ENCODE measurements around the gene MYO10.

DNA sequence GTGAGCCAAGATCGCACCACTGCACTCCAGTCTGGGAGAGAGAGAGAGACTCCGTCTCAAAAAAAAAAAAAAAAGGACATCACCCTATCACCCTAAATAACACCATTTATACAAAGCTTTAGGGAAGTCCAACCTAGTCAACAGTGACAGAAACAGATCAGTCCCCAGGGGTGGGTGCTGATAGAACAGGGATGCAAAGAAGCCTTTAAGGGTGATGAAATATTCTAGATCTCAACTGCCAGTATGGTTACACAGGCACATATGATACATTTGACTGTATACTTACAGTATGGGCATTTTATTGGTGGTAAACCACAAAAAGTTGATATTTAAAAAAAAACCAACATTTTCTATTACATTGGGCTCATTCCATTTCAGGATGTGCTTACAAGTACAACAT is 324.1 kb downstream of the MYO10 start:
- TF ChIP-seq, protein P1, sequence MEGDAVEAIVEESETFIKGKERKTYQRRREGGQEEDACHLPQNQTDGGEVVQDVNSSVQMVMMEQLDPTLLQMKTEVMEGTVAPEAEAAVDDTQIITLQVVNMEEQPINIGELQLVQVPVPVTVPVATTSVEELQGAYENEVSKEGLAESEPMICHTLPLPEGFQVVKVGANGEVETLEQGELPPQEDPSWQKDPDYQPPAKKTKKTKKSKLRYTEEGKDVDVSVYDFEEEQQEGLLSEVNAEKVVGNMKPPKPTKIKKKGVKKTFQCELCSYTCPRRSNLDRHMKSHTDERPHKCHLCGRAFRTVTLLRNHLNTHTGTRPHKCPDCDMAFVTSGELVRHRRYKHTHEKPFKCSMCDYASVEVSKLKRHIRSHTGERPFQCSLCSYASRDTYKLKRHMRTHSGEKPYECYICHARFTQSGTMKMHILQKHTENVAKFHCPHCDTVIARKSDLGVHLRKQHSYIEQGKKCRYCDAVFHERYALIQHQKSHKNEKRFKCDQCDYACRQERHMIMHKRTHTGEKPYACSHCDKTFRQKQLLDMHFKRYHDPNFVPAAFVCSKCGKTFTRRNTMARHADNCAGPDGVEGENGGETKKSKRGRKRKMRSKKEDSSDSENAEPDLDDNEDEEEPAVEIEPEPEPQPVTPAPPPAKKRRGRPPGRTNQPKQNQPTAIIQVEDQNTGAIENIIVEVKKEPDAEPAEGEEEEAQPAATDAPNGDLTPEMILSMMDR (conservative IDR thresholded peaks at IDR 0.05; ENCODE audit: low read depth, low read length): no peak
- no peak for TF ChIP-seq EZH2 (IDR thresholded peaks at IDR 0.05; ENCODE audit: borderline replicate concordance, low read depth, low read length, poor library complexity, severe bottlenecking)

Data from A673 (cell line).